Fibroblast of mammary gland (primary cell): ENCODE results near the gene DNER.

Source experiments
- DNase-seq: peaks from one replicate; pipeline ENCODE4 v3.0.0-alpha.2; 2010; ENCODE audit warnings: low read depth
- H3K4me3 ChIP-seq: 2 replicates; pipeline ENCODE4 v1.5.1; 2011; ENCODE audit warnings: low read depth, mild to moderate bottlenecking, low read length, moderate library complexity; ENCODE audit not compliant: control insufficient read depth
- CTCF ChIP-seq: conservative IDR thresholded peaks from 2 replicates; pipeline ENCODE4 v1.5.1; 2011; ENCODE audit warnings: low read depth, low read length, inconsistent platforms; ENCODE audit not compliant: control insufficient read depth, insufficient read depth

DNER gene

DNA sequence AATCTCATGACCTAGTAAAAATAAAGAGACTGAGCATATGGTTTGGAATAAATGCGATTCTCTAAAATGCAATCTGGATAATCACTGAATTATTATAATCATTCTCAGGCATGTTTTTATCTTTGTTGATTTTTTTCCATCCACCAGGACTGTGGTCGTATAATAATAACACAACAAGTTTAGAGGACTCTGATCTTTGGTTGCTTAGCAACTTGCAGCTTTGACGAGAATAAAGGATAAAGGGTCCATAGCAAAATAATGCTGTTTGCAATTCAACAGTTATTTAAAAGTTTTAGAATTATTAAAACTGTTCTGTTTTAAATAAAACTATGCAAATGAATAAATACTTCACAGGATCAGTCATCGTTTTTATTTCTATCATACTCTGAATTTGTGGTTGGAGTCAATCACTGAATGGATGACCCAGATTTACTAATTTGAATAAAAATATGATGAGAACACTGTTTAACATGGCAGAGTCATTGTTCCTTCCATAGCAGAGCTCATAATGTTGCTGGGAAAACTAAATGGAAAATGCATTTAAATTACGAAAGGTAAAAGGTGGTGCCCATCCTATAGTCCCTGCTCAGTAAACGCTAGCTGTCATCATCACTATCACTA is 29.3 kb downstream of the DNER start:
- no peak for TF ChIP-seq CTCF
- no peak overlapping the region for H3K4me3 ChIP-seq
- DNase-seq = no peak

- no peak for DNase-seq
- no peak overlapping the region for H3K4me3 ChIP-seq
- TF ChIP-seq CTCF = no peak
Observed at GRCh38 chr2:229679393-229680125, 34.8 kb downstream of the DNER start.

DNA sequence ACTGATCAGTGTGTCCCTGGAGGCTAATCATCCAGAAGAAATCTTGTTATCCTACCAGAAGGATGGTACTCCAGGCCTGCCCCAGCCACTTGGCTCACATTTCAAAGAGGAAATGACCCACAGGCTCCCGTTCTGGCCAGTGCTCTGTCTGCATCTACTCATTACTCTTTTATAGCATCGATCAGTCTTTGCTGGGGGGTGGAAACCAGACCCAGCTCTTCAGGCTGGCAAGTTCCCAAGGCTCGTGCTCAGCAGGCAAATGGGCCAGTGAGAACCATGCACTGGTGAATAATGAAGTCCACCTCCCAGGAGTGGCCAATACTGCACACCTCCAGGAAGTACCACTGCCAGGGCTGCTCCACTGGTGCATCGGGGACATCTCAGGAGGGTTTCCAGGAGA is 38.8 kb downstream of the DNER start:
- no peak overlapping the region for H3K4me3 ChIP-seq
- no peak for TF ChIP-seq CTCF
- DNase-seq = no peak

- no peak for DNase-seq
- no peak for TF ChIP-seq CTCF
- H3K4me3 ChIP-seq = no peak overlapping the region
Observed at GRCh38 chr2:229674830-229675530, 39.4 kb downstream of the DNER start.

GRCh38 chr2:229673676-229674075 is 40.7 kb downstream of the DNER start:
- DNase-seq = no peak
- no peak for TF ChIP-seq CTCF
- no peak overlapping the region for H3K4me3 ChIP-seq

GRCh38 chr2:229672021-229672420 is 42.3 kb downstream of the DNER start:
- no peak overlapping the region for H3K4me3 ChIP-seq
- no peak for DNase-seq
- no peak for TF ChIP-seq CTCF
